ENCODE results near the gene PASK.

- TF ChIP-seq JUN (CRISPR knock-in tag; IDR thresholded peaks at IDR 0.05): no peak
- no peak for TF ChIP-seq CREB1 (CRISPR knock-in tag; IDR thresholded peaks at IDR 0.05)
- TF ChIP-seq ATF1 (CRISPR knock-in tag; IDR thresholded peaks at IDR 0.05): no peak
Observed at GRCh38 chr2:241185961-241186360, 36.7 kb upstream of the PASK start.
